GM03348 (cell line): Measurements from ENCODE around the gene PBX1.

ENCODE experiments used
- DNase-seq: peaks from one replicate; pipeline ENCODE4 v3.0.0; 2012; ENCODE audit warnings: low spot score

Gene PBX1

DNA sequence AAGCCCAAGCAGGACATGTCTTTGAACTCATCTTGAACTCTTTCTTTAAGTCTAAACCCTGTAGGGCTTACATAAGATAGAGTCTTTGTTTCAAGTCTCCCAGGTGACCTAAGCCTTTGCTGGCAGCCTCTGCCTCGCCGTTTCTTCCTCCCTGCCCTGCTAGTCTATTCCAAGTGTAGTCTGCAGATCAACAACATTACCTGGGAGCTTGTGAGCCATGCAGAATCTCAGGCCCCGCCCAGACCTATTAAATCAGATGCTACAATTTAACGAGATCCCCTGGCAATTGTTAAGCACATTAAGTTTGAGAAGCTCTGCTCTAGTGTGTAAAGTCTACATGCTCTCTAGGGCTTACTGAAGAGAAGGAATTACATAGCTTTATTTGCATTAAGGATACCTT, 271.6 kb downstream of the PBX1 start:
- no peak for DNase-seq

DNA sequence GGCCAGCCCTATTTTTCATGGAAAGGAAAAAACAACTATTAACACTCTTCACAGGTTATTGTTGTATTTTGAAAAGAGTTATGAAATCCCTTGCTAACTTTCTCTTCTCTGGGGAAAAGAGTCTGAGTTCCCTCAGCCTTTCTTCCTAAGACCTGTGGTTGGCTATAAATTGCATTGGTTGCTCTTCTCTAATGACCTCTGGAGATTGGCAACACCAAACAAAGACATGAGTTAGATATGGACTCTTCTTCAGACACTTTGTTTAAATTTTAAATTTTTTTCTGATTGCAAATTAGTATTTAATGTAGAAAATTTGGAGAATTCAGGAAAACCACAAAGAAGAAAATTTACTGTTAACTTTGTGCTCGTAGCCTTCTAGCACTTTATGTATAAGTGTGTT, 275.7 kb downstream of the PBX1 start:
- peak; percentile 13 for DNase-seq

GRCh38 chr1:164836614-164837018, 277.6 kb downstream of the PBX1 start:
- no peak for DNase-seq

GRCh38 chr1:164838786-164839185, 279.8 kb downstream of the PBX1 start:
- DNase-seq = no peak

- DNase-seq = no peak
Measured at GRCh38 chr1:164840936-164841335, 282.0 kb downstream of the PBX1 start.

GRCh38 chr1:164841702-164842465, 282.9 kb downstream of the PBX1 start:
- DNase-seq = no peak

DNA sequence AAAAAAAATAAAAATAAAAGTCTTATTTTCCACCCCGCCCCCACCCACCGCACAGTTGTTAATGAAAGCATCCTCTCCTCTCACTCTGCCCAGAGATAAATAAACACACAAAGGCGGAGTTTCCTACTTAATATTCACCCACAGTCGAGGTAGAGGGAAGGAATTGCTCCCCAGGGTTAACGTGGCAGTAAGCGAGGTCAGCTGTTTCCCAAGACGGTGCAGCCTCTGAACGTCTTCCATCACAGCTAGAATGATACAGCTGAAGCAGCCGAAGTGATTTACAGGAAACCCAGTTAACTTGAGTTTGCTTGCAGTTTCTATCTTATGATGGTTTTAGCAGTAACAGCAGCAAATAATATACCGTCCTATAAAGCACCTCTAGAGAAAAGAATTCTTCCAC, 283.9 kb downstream of the PBX1 start:
- DNase-seq = no peak

- DNase-seq = no peak
Measured at GRCh38 chr1:164843743-164844500, 284.9 kb downstream of the PBX1 start.

GRCh38 chr1:164846731-164847691, 288.0 kb downstream of the PBX1 start:
- DNase-seq = no peak

- DNase-seq = no peak
Measured at GRCh38 chr1:164853146-164853545, 294.2 kb downstream of the PBX1 start.

GRCh38 chr1:164855716-164856329, 296.8 kb downstream of the PBX1 start:
- no peak for DNase-seq

- DNase-seq = no peak
Measured at GRCh38 chr1:164856381-164856780, 297.4 kb downstream of the PBX1 start.

DNA sequence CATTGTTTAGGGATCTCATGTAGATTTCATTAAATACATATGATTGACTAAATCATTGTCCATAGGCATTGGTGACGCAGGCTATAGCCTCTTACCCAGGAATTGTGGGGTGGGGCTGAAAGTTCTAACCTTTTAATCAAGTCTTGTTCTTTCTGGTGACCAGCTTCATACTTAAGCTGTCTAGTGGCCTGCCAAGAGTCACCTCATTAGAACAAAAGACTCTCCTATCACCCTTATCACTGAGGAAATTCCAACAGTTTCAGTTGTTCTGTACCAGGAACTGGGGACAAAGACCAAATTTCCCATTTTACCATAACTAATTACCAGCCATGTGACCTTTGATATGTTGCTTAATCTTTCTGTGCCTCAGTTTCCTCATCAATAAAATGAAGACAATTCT, 298.5 kb downstream of the PBX1 start:
- no peak for DNase-seq

DNA sequence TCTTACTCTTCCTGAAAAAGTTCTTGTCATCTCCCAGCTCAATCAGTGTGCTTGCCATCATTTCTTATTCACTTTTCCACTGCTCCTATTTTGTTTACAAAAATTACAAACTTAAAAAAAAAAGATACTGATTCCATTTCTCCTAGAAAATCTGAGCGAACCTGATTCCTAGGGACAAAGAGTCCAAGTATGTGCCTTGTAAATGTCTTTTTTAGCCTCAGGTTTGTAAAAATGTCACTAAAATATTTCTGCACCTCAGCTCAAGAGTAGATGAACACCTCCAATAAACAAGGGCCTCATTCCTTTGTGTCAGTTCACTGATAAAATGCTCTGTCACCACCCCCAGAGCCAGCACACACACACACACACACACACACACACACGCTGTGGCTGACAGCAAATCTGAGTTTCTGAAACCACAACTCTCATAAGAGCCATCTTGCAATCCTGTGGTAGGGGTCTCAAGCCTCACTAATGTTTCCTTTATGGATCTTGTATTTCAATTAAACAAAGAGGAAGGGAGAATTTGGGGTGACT, 299.2 kb downstream of the PBX1 start:
- DNase-seq = no peak

DNA sequence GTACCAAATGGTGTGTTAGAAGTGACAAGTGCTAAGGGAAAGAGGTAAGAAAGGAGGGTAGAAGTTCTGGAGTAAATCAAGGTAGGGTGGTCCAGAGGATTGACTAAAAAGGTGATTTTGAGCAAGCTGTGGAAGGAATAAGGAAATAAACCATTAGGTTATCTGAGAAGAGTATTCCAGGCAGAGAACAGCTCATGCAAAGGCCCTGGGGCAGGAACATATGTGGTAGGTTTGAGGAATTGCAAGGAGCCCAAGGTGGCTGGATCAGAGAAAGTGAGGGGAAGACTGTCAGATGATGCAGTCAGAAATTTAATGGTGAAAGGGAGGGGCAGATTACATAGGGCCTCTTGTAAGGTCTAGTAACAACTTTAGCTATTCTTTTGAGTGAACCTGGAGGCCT, 302.6 kb downstream of the PBX1 start:
- DNase-seq = no peak

- no peak for DNase-seq
Measured at GRCh38 chr1:164863056-164863455, 304.1 kb downstream of the PBX1 start.

DNA sequence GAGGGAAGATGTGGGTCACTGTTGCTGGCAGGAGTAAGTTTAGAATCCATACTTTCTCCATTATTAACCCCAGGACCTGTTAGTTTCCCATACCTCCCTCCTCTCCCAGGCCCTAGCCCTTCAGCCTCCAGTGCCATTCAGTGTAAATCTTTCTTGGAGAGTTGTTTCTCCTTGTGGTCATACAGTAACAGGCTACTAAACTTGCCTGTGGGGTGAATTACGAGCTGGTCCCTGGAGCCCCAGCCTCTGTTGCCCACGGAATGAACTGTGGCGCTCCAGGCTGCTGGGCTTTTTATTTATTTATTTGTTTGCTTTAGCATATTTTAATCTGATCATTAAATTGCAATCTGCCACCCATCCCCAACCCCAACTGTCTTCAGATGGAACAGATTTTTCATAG, 305.2 kb downstream of the PBX1 start:
- DNase-seq = no peak

GRCh38 chr1:164865385-164865784, 306.4 kb downstream of the PBX1 start:
- DNase-seq = no peak

DNA sequence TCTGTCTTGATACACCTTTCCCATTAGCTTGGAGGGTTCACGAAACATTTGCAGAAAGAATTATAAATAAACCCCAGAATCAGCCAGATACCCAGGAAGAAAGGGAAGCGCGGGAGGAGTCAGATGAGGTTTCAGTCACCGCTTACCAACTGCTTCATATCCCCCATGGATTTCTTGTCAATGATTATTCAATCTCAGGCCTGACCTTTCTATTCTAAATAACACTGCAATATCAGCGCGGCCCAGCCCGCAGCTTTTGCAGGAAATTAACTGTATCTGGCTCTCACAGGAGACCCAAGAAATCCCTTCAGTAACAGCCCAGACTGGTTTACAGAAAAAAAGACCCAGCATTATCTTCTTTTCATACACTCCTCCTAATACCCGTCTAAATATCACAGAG, 308.6 kb downstream of the PBX1 start:
- DNase-seq = no peak

DNA sequence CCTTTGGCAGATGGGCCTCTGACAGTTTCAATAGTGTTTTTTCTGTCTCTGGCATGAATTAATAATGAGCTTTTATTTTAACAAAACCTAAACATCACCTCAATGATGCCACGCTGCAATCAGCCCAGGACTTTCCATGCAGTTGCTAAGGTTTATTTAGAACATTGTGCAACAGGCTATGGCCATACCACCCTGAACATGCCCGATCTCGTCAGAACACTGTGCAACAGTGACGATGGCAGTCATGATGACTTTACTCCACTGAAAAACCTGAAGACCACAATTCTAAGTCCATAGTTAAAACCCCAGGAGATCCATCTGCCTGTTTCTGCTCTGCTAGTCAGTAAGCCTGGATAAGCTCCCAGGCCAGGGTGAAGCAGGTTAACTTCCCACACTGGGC, 310.0 kb downstream of the PBX1 start:
- DNase-seq = no peak

DNA sequence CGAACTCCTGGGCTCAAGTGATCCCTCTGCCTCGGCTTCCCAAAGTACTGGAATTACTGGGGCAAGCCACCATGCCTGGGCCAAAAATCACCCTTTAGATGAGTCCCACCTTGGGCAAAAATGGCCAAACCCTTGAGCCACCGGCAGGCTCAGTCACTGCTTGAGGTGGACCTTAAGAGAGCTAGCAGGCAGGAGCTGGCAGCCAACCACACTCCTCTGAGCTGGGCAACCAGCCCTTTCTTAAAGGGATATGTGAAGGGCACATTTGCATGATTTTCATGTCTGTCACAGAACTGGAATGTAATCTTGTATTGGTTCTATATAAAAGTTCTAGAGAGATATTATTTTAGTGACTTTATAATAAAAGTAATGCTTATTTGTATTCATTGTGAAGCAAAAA, 316.5 kb downstream of the PBX1 start:
- no peak for DNase-seq
